NCI-H2081 treated with DMSO at 0.1 percent for 48 hours (cell line): ENCODE results near the gene SYCN.

ENCODE experiments used
- DNase-seq: peaks from one replicate; lab custom pipeline; 2025; lab: John Stamatoyannopoulos, UW

SYCN gene

GRCh38 chr19:39155741-39156140 lies 48.3 kb downstream of the SYCN start:
- DNase-seq = no peak

GRCh38 chr19:39155114-39155700 lies 48.9 kb downstream of the SYCN start:
- DNase-seq = no peak

- DNase-seq = no peak
Observed at GRCh38 chr19:39154629-39155100, 49.4 kb downstream of the SYCN start.

GRCh38 chr19:39154100-39154628 lies 49.9 kb downstream of the SYCN start:
- DNase-seq = no peak
